Kidney epithelial cell (primary cell): ENCODE results near the gene DRAP1. TPM values are rescaled to one million over a fixed set of nuclear protein-coding genes. Genes with fewer than 3 reads are reported as not detected.

Source experiments
- DNase-seq: peaks from one replicate; pipeline ENCODE4 v3.0.0-alpha.2; 2010; ENCODE audit warnings: low read depth
- H3K27me3 ChIP-seq: 2 replicates; pipeline ENCODE4 v1.6.0; 2011; ENCODE audit warnings: low read length; ENCODE audit not compliant: control insufficient read depth, insufficient read depth
- H3K36me3 ChIP-seq: 2 replicates; pipeline ENCODE4 v1.5.1; 2011; ENCODE audit warnings: low read length; ENCODE audit not compliant: control insufficient read depth, insufficient read depth
- H3K4me3 ChIP-seq: 2 replicates; pipeline ENCODE4 v1.5.1; 2011; ENCODE audit warnings: low read depth, mild to moderate bottlenecking, control low read depth, low read length
- CTCF ChIP-seq: IDR thresholded peaks from 2 replicates; pipeline ENCODE4 v1.5.1; 2011; ENCODE audit warnings: mild to moderate bottlenecking, moderate library complexity, low read length, control low read depth, inconsistent platforms; ENCODE audit not compliant: insufficient read depth, poor library complexity, severe bottlenecking
- total RNA-seq: library from RNA; depleted of rRNA; stranded (reverse); fragments of >200 nt; gene quantifications from 2 replicates; pipeline ENCODE4 v1.2.3, GENCODE V29; 2015

Gene DRAP1
- total RNA-seq, 1 donor from 2014 or later, result 141 TPM

- TF ChIP-seq CTCF, result no peak
- no peaks in the 10 kb centered on the region for H3K27me3 ChIP-seq
- peak within 1 kb of the TSS; percentile 72 for H3K4me3 ChIP-seq
- no peak for DNase-seq
- peaks cover 4% of the 10 kb centered on the region for H3K36me3 ChIP-seq
Observed at GRCh38 chr11:65872586-65873317, 46.5 kb upstream of the DRAP1 start, which contains the start of gene EFEMP2. Gene EFEMP2 (minus strand): TSS chr11:65872800. CDS start chr11:65872354, 446 bp downstream.

GRCh38 chr11:65873318-65874156 lies 45.7 kb upstream of the DRAP1 start:
- no peaks in the 10 kb centered on the region for H3K27me3 ChIP-seq
- no peak for TF ChIP-seq CTCF
- H3K36me3 ChIP-seq, result peaks cover 4% of the 10 kb centered on the region
- peak overlapping the region; percentile 72 for H3K4me3 ChIP-seq
- no peak for DNase-seq

GRCh38 chr11:65879617-65880016 lies 39.6 kb upstream of the DRAP1 start, which contains the start of gene CTSW:
Gene CTSW (plus strand): TSS chr11:65879837. CDS start chr11:65879855, 18 bp downstream.
- H3K36me3 ChIP-seq, result peaks cover 8% of the 10 kb centered on the region
- no peak for DNase-seq
- H3K27me3 ChIP-seq, result no peaks in the 10 kb centered on the region
- H3K4me3 ChIP-seq, result no peak within 1 kb of the TSS
- TF ChIP-seq CTCF, result no peak

- no peak for DNase-seq
- Histone ChIP-seq H3K4me3 (no peak overlapping the region), H3K36me3 (peaks cover 9% of the 10 kb centered on the region), H3K27me3 (no peaks in the 10 kb centered on the region)
- no peak for TF ChIP-seq CTCF
Observed at GRCh38 chr11:65880027-65880426, 39.2 kb upstream of the DRAP1 start.

GRCh38 chr11:65880844-65881421 lies 38.3 kb upstream of the DRAP1 start:
- no peaks in the 10 kb centered on the region for H3K27me3 ChIP-seq

More at GRCh38 chr11:65880844-65881421, 38.3 kb upstream of the DRAP1 start:
- H3K36me3 ChIP-seq, result peaks cover 11% of the 10 kb centered on the region
- TF ChIP-seq CTCF, result no peak
- no peak for DNase-seq
- H3K4me3 ChIP-seq, result no peak overlapping the region
